Transverse colon (tissue), 4 donors: ENCODE measurements around the gene RABGGTA. TPM values are rescaled to one million over a fixed set of nuclear protein-coding genes. Genes with fewer than 3 reads are reported as not detected.
"Not testable (repeated sequence)": the region's sequence is repeated elsewhere in the genome, so short reads cannot be mapped to it uniquely, and the experiment has no call there.

ENCODE experiments used
- DNase-seq: peaks from one replicate; pipeline ENCODE4 v3.0.0-alpha.2; 2019
- H3K27ac ChIP-seq, 4 donors: fragments of 200-600 bp; sonication (generic); 2 replicates each; pipeline ENCODE4 v1.5.1; 2016 to 2018; ENCODE audit warnings: inconsistent platforms in 4 of 4
- H3K27me3 ChIP-seq: fragments of 200-600 bp; sonication (generic); 2 replicates; pipeline ENCODE4 v1.5.1; 2017; ENCODE audit warnings: inconsistent platforms
- H3K36me3 ChIP-seq, 4 donors: fragments of 200-600 bp; sonication (generic); 2 replicates each; pipeline ENCODE4 v1.5.1; 2017 to 2019; ENCODE audit warnings: inconsistent platforms in 4 of 4
- H3K4me1 ChIP-seq, 4 donors: fragments of 200-600 bp; sonication (generic); 2 replicates each; pipeline ENCODE4 v1.5.1; 2017 to 2020; ENCODE audit warnings: inconsistent platforms in 4 of 4
- H3K4me3 ChIP-seq, 4 donors: fragments of 200-600 bp; sonication (generic); 1 replicate in 1 of 4; 2 replicates in 3 of 4; pipeline versions ENCODE4 v1.5.1 to v1.6.1; 2017 to 2019; ENCODE audit warnings: inconsistent platforms in 4 of 4
- H3K9me3 ChIP-seq, 2 donors: fragments of 200-600 bp; sonication (generic); 2 replicates each; pipeline ENCODE4 v1.5.1; 2017 to 2019; ENCODE audit warnings: inconsistent platforms in 2 of 2
- CTCF ChIP-seq, 5 experiments: fragments of 200-600 bp in 3 of 5; fragments of 450-650 bp in 2 of 5; sonication (generic) in 3 of 5; IDR thresholded peaks; 1 replicate in 2 of 5; 2 replicates in 3 of 5; pipeline ENCODE4 v1.5.1; 2016 to 2017; ENCODE audit warnings: antibody characterized with exemption in 5 of 5, inconsistent platforms in 3 of 5, mild to moderate bottlenecking in 2 of 5, moderate library complexity in 1 of 5
- EP300 ChIP-seq: sonication (generic); formaldehyde crosslinking; IDR thresholded peaks from one replicate; pipeline ENCODE4 v1.6.1; 2017; ENCODE audit warnings: antibody characterized with exemption, low read depth
- POLR2A ChIP-seq: fragments of 450-650 bp; IDR thresholded peaks from one replicate; pipeline ENCODE4 v1.6.1; 2016; ENCODE audit warnings: antibody characterized with exemption, mild to moderate bottlenecking, moderate library complexity
- POLR2AphosphoS5 ChIP-seq, 3 donors: sonication (generic); formaldehyde crosslinking; IDR thresholded peaks; one replicate each; pipeline ENCODE4 v1.6.1; 2016; ENCODE audit warnings: antibody characterized with exemption in 3 of 3
- whole genome bisulfite sequencing, 2 donors: methylation state at CpG; one replicate each; pipeline ENCODE4 v1.1.5; 2018; ENCODE audit warnings: low coverage in 1 of 2; 5-methylcytosine and 5-hydroxymethylcytosine counted together
- in situ Hi-C, 4 donors: fragments of 200-750 bp; cut with MboI; loops; one replicate each; pipeline versions ENCODE4 v1.15.0 to v1.15.1; 2017; ENCODE audit warnings: low sequenced_read_pairs in 3 of 4, low pct_ligation_motif_present in 1 of 4, low pct_unique_long_range_greater_than_20kb in 1 of 4
- intact Hi-C: fragments of 100-400 bp; cut with DNase I; formaldehyde crosslinking; loops from one replicate; pipeline ENCODE4 v1.15.1; 2023; ENCODE audit warnings: low total_unique reads
- small RNA-seq, 4 donors: library from RNA; depleted of rRNA; stranded (forward); fragments of <200 nt; gene quantifications; one replicate each; pipeline ENCODE3, GENCODE V24; 2016
- total RNA-seq, 4 donors: library from RNA; depleted of rRNA; stranded (reverse); fragments of >200 nt; gene quantifications; one replicate each; pipeline ENCODE4 v1.1.0, GENCODE V29; 2016

The RABGGTA gene
- total RNA-seq, 4 donors from 2014 or later, result 47.3 to 227 (median 53.0) TPM

GRCh38 chr14:24219080-24219479 lies 52.3 kb downstream of the RABGGTA start:
- intact Hi-C loops (no loop called here), in situ Hi-C loops (no loop called here)
- H3K27me3 ChIP-seq, result no peaks in the 10 kb centered on the region
- 84% methylated on average over 4 of the region's 4 CpGs; no CpG with 5 or more reads in 1 of the 2 donors for WGBS, 2 donors
- no peaks in the 10 kb centered on the region for H3K9me3 ChIP-seq
- no peaks in the 10 kb centered on the region for H3K36me3 ChIP-seq
- no peak overlapping the region for H3K27ac ChIP-seq
- TF ChIP-seq EP300 (no peak), CTCF (IDR thresholded peaks at IDR 0.05) (no peak)
- DNase-seq, result no peak
- H3K4me3 ChIP-seq, result no peak overlapping the region
- peaks cover 4 to 18% (median 8%) of the 10 kb centered on the region in 4 donors for H3K4me1 ChIP-seq

DNA sequence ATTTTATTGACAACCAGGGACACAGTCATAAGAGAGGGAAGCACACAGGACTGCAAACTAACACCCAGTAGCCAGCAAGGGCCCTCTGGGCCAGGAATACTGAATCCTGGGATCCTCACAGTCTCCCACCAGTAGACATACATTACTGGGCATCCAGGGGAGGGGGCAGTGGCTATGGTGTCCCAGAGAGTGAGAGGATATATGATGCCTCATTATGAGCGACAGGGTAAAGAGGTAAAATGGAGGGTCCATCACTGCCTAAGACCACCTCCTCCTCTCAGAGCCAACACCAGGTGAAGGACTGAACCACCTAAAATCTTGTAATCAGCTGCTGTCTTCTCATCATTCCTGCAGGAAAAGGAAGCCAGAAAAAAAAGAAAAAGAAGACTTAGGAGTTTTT lies 54.5 kb downstream of the RABGGTA start:
- DNase-seq, H3K27me3 ChIP-seq, in situ Hi-C loops, intact Hi-C loops, H3K36me3 ChIP-seq, H3K27ac ChIP-seq, H3K4me3 ChIP-seq, H3K9me3 ChIP-seq: not testable (repeated sequence)
- 94% methylated on average over 1 of the region's 1 CpG; no CpG with 5 or more reads in 1 of the 2 donors for WGBS, 2 donors
- peaks cover 15 to 31% (median 18%) of the 10 kb centered on the region in 4 donors for H3K4me1 ChIP-seq

DNA sequence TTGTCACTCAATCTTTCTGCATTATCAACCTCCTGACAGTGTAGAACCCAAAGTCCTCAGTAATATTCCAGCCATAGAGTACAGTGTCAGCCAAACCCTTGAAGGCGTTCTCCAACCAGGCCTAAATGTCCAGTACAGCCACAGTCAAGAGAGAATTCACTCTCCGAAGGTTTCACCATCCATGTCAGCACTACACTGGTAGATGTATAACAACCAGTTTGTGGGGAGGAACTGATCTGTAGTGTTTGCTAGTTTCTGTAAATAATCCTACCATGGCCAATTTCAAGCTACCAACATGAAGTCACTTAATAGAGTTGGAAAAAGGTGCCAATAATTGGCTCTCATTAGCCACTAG lies 55.1 kb downstream of the RABGGTA start:
- intact Hi-C loops, result no loop called here
- peak overlapping the region; percentile 88 to 97 (median 97) for H3K27ac ChIP-seq
- peak overlapping the region in 1 of 4 donors; percentile 74 for H3K4me3 ChIP-seq

More for the DNA sequence above, 55.1 kb downstream of the RABGGTA start:
- peaks cover 15 to 33% (median 19%) of the 10 kb centered on the region in 4 donors for H3K4me1 ChIP-seq
- H3K9me3 ChIP-seq, result no peaks in the 10 kb centered on the region
- WGBS, 2 donors, result 84 to 86% methylated on average over 2 of the region's 2 CpGs
- H3K27me3 ChIP-seq, result no peaks in the 10 kb centered on the region
- no peaks in the 10 kb centered on the region for H3K36me3 ChIP-seq
- DNase-seq, result no peak
- in situ Hi-C loops, result no loop called here
- TF ChIP-seq POLR2AphosphoS5 (IDR thresholded peaks at IDR 0.05) (no peak), POLR2A (no peak), CTCF (IDR thresholded peaks at IDR 0.05) (no peak), EP300 (no peak)

Small RNA genes lying within 50 kb of the gene (small RNA-seq; reads per million reads assigned to genes)
- 0 reads per million in 4 donors for gene MDP1

Other genes with a start within 250 kb of the RABGGTA start
- gene CARMIL3, start 219.6 kb downstream of the RABGGTA start, total RNA-seq, result 1 to 10 TPM in 3 of 4 donors, under 1 TPM in 1; 0.20 to 4.1 (median 3.0) TPM
- 1 to 10 TPM in 1 of 4 donors, not detected in 3; 3.4 TPM for gene CPNE6, start 200.0 kb downstream of the RABGGTA start, total RNA-seq
- 100 to 1,000 TPM in 3 of 4 donors, 10 to 100 TPM in 1; 74.4 to 238 (median 130) TPM for gene PCK2, start 177.3 kb downstream of the RABGGTA start, total RNA-seq
- 100 to 1,000 TPM in 3 of 4 donors, 10 to 100 TPM in 1; 86.4 to 267 (median 198) TPM for gene DCAF11, start 156.8 kb downstream of the RABGGTA start, total RNA-seq
- 1 to 10 TPM in 3 of 4 donors, not detected in 1; 1.1 to 2.9 (median 1.6) TPM for gene NRL, start 156.6 kb downstream of the RABGGTA start, total RNA-seq
- 1 to 10 TPM in 2 of 4 donors, not detected in 2; 1.4 to 1.6 TPM for gene FITM1, start 140.9 kb downstream of the RABGGTA start, total RNA-seq
- gene PSME1, start 135.4 kb downstream of the RABGGTA start, total RNA-seq, result 100 to 1,000 TPM in 2 of 4 donors, 10 to 100 TPM in 2; 38.8 to 198 (median 132) TPM
- 10 to 100 TPM in 2 of 4 donors, 1 to 10 TPM in 1, not detected in 1; 2.2 to 15.4 (median 12.3) TPM for gene EMC9, start 130.0 kb downstream of the RABGGTA start, total RNA-seq
- 10 to 100 TPM; 59.5 to 69.8 (median 68.5) TPM for gene PSME2, start 125.0 kb downstream of the RABGGTA start, total RNA-seq
- 100 to 1,000 TPM in 1 of 4 donors, 10 to 100 TPM in 3; 56.7 to 258 (median 71.2) TPM for gene RNF31, start 124.1 kb downstream of the RABGGTA start, total RNA-seq
- gene IRF9, start 110.3 kb downstream of the RABGGTA start, total RNA-seq, result 10 to 100 TPM; 44.2 to 81.9 (median 52.4) TPM
- gene REC8, start 99.5 kb downstream of the RABGGTA start, total RNA-seq, result 100 to 1,000 TPM in 1 of 4 donors, 10 to 100 TPM in 3; 11.3 to 112 (median 31.2) TPM
- 10 to 100 TPM in 3 of 4 donors, 1 to 10 TPM in 1; 10.0 to 60.5 (median 37.3) TPM for gene IPO4, start 82.8 kb downstream of the RABGGTA start, total RNA-seq
- gene TM9SF1, start 76.2 kb downstream of the RABGGTA start, total RNA-seq, result 100 to 1,000 TPM in 1 of 4 donors, 10 to 100 TPM in 3; 32.9 to 127 (median 63.9) TPM
- gene TSSK4, start 65.9 kb downstream of the RABGGTA start, total RNA-seq, result not detected
- gene CHMP4A, start 58.1 kb downstream of the RABGGTA start, total RNA-seq, result 10 to 100 TPM in 3 of 4 donors, 1 to 10 TPM in 1; 7.0 to 81.3 (median 59.0) TPM
- gene MDP1, start 55.5 kb downstream of the RABGGTA start, total RNA-seq, result 100 to 1,000 TPM in 1 of 4 donors, 10 to 100 TPM in 3; 11.1 to 116 (median 40.2) TPM
- gene NEDD8, start 39.2 kb downstream of the RABGGTA start, total RNA-seq, result 100 to 1,000 TPM in 1 of 4 donors, 10 to 100 TPM in 3; 42.2 to 113 (median 69.9) TPM
- 10 to 100 TPM in 3 of 4 donors, 1 to 10 TPM in 1; 4.2 to 72.5 (median 46.3) TPM for gene GMPR2, start 38.7 kb downstream of the RABGGTA start, total RNA-seq
- 100 to 1,000 TPM in 1 of 4 donors, 10 to 100 TPM in 3; 26.9 to 120 (median 42.2) TPM for gene TINF2, start 29.0 kb downstream of the RABGGTA start, total RNA-seq
- 10 to 100 TPM in 1 of 4 donors, 1 to 10 TPM in 2, not detected in 1; 1.4 to 96.5 (median 2.2) TPM for gene TGM1, start 8.4 kb downstream of the RABGGTA start, total RNA-seq
- 100 to 1,000 TPM in 1 of 4 donors, 10 to 100 TPM in 3; 84.2 to 106 (median 94.6) TPM for gene DHRS1, start 28.2 kb upstream of the RABGGTA start, total RNA-seq
- 10 to 100 TPM; 18.8 to 20.9 (median 19.3) TPM for gene NOP9, start 28.3 kb upstream of the RABGGTA start, total RNA-seq
- gene CIDEB, start 36.4 kb upstream of the RABGGTA start, total RNA-seq, result 100 to 1,000 TPM in 1 of 4 donors, 10 to 100 TPM in 2, 1 to 10 TPM in 1; 6.7 to 168 (median 23.6) TPM
- gene LTB4R2, start 38.5 kb upstream of the RABGGTA start, total RNA-seq, result 10 to 100 TPM in 1 of 4 donors, 1 to 10 TPM in 3; 4.4 to 81.5 (median 7.1) TPM
- gene LTB4R, start 39.9 kb upstream of the RABGGTA start, total RNA-seq, result 1 to 10 TPM; 1.1 to 8.3 (median 6.2) TPM
- gene ADCY4, start 63.5 kb upstream of the RABGGTA start, total RNA-seq, result 10 to 100 TPM in 3 of 4 donors, 1 to 10 TPM in 1; 7.9 to 74.8 (median 21.3) TPM
- gene RIPK3, start 68.4 kb upstream of the RABGGTA start, total RNA-seq, result 100 to 1,000 TPM in 1 of 4 donors, 10 to 100 TPM in 3; 19.3 to 156 (median 53.6) TPM
- 10 to 100 TPM; 13.4 to 58.0 (median 20.9) TPM for gene NFATC4, start 96.6 kb upstream of the RABGGTA start, total RNA-seq
- 10 to 100 TPM in 1 of 4 donors, 1 to 10 TPM in 3; 2.6 to 11.4 (median 9.0) TPM for gene NYNRIN, start 127.4 kb upstream of the RABGGTA start, total RNA-seq
- 1 to 10 TPM in 3 of 4 donors, under 1 TPM in 1; 0.79 to 9.7 (median 1.6) TPM for gene CBLN3, start 158.1 kb upstream of the RABGGTA start, total RNA-seq
- gene KHNYN, start 158.4 kb upstream of the RABGGTA start, total RNA-seq, result 100 to 1,000 TPM in 2 of 4 donors, 10 to 100 TPM in 2; 65.7 to 129 (median 101) TPM
- gene SDR39U1, start 171.2 kb upstream of the RABGGTA start, total RNA-seq, result 100 to 1,000 TPM in 1 of 4 donors, 10 to 100 TPM in 3; 18.3 to 202 (median 39.3) TPM
- not detected for gene CMA1, start 236.7 kb upstream of the RABGGTA start, total RNA-seq